Osteocyte (in vitro differentiated cells): ENCODE data around the gene HOXA3. TPM values are rescaled to one million over a fixed set of nuclear protein-coding genes. Genes with fewer than 3 reads are reported as not detected.

ENCODE experiments used
- DNase-seq: peaks from one replicate; pipeline ENCODE4 v3.0.0; 2021; ENCODE audit warnings: mixed read lengths; ENCODE audit not compliant: unreplicated experiment; ENCODE audit errors: extremely low spot score
- H3K27ac Mint-ChIP-seq: one replicate; pipeline ENCODE4 v1.8.0; 2021; ENCODE audit warnings: mild to moderate bottlenecking, mixed read lengths; ENCODE audit not compliant: unreplicated experiment
- H3K27me3 Mint-ChIP-seq: one replicate; pipeline ENCODE4 v1.8.0; 2021; ENCODE audit warnings: mixed read lengths; ENCODE audit not compliant: unreplicated experiment
- H3K36me3 Mint-ChIP-seq: one replicate; pipeline ENCODE4 v1.8.0; 2021; ENCODE audit warnings: mixed read lengths; ENCODE audit not compliant: unreplicated experiment
- H3K4me1 Mint-ChIP-seq: one replicate; pipeline ENCODE4 v1.8.0; 2021; ENCODE audit warnings: mixed read lengths; ENCODE audit not compliant: unreplicated experiment
- H3K4me3 Mint-ChIP-seq: one replicate; pipeline ENCODE4 v1.8.0; 2021; ENCODE audit warnings: mild to moderate bottlenecking, moderate library complexity, mixed read lengths; ENCODE audit not compliant: unreplicated experiment
- H3K9me3 Mint-ChIP-seq: one replicate; pipeline ENCODE4 v1.8.0; 2021; ENCODE audit warnings: mixed read lengths; ENCODE audit not compliant: unreplicated experiment
- total RNA-seq: library from RNA; stranded (reverse); gene quantifications from 2 replicates; pipeline ENCODE4 v1.2.1, GENCODE V29; 2021
- TF ChIP-seq, protein P1 (sequence below): fragments of 200-600 bp; sonication (generic); IDR thresholded peaks from 2 replicates; pipeline ENCODE4 v1.5.0; 2021; ENCODE audit warnings: antibody characterized with exemption, mild to moderate bottlenecking, moderate library complexity

Gene HOXA3
- total RNA-seq, 1 donor from 2014 or later: not detected

DNA sequence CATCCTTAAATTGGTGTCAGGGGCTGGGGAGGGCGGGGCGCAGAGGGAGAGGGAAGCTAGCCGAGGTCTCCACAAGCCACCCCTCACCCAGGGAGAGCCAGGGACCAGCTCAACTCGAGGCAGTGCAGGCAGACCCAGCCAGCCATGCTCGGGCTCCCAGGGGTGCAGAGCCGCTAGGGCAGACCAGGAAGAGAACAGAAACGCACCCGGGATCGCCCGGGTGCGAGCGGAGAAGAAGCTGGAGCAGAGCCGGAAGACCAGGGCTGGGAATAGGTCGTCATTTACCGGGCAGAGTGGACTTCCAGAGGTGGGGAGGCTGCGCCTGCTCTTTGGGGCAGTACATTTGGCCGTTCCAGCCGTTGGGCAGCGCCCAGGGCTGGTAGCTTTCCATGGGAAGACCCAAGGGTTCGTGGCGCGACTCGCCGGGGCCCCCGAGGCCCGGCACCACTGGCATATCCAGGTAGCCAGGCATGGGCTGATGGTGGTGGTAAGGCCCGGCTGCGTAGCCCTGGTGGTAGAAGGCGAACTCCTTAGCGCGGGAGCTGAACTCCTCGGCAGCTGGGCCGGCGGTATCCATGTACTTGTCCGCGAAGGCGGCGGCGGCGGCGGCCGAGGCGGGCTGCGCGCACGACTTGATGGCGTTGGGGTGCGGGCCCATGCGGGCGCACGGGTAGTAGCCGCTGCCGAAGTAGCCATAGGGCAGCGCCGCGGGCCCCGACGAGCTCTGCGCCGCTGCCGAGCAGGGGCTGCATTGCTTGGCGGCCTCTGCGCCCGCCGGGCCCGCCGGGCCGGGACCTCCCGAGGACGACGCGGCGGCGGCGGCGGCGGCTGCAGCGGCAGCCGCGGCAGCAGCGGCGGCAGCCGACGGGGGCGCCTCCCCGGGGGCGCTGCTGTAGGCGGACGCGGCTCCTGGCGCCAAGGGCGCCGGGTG lies 46.8 kb upstream of the HOXA3 start:
- H3K36me3 Mint-ChIP-seq: peaks cover 4% of the 10 kb centered on the region
- H3K27me3 Mint-ChIP-seq: peaks cover 86% of the 10 kb centered on the region
- peak; percentile 84 for DNase-seq
- TF ChIP-seq, protein P1, sequence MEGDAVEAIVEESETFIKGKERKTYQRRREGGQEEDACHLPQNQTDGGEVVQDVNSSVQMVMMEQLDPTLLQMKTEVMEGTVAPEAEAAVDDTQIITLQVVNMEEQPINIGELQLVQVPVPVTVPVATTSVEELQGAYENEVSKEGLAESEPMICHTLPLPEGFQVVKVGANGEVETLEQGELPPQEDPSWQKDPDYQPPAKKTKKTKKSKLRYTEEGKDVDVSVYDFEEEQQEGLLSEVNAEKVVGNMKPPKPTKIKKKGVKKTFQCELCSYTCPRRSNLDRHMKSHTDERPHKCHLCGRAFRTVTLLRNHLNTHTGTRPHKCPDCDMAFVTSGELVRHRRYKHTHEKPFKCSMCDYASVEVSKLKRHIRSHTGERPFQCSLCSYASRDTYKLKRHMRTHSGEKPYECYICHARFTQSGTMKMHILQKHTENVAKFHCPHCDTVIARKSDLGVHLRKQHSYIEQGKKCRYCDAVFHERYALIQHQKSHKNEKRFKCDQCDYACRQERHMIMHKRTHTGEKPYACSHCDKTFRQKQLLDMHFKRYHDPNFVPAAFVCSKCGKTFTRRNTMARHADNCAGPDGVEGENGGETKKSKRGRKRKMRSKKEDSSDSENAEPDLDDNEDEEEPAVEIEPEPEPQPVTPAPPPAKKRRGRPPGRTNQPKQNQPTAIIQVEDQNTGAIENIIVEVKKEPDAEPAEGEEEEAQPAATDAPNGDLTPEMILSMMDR: no peak
- H3K27ac Mint-ChIP-seq: no peak overlapping the region
- peak overlapping the region; percentile 62 for H3K4me3 Mint-ChIP-seq
- no peaks in the 10 kb centered on the region for H3K9me3 Mint-ChIP-seq
- H3K4me1 Mint-ChIP-seq: peaks cover 30% of the 10 kb centered on the region

DNA sequence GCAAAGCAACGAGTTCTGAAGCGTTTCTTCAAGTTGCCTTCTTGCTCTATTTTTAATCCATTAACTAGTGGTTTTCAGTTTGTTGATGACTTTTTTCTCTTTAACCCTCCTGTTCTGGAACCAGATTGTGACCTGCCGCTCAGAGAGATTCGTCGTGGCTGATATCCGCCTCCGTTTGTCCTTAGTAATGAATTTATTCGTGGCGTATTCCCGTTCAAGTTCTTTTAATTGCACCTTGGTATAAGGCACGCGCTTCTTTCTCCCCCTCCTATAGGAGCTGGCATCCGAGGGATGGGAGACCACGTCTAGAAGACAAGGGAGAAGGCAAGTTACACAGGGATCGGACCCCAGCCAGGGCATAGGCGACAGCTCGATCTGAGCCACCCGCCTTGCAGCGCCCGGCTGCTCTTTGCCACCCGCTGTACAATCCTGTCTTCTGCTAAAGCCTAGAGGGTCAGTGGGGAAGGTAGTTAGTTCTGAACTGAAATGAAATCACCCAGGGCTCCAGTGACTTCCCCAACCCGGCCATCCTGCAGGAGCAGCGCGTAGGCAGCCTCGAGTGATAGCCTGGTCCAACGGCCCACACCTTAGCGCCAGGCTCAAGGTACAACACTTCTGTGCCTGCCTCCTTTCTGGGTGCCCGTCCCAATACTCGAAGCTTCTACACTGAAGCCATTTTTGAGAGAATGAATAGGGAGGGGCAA lies 45.9 kb upstream of the HOXA3 start:
- Mint-ChIP-seq H3K9me3 (no peaks in the 10 kb centered on the region), H3K27ac (no peak overlapping the region), H3K36me3 (peaks cover 2% of the 10 kb centered on the region), H3K4me3 (no peak overlapping the region), H3K27me3 (peaks cover 86% of the 10 kb centered on the region), H3K4me1 (peaks cover 30% of the 10 kb centered on the region)
- DNase-seq: no peak
- TF ChIP-seq, protein P1: no peak

DNA sequence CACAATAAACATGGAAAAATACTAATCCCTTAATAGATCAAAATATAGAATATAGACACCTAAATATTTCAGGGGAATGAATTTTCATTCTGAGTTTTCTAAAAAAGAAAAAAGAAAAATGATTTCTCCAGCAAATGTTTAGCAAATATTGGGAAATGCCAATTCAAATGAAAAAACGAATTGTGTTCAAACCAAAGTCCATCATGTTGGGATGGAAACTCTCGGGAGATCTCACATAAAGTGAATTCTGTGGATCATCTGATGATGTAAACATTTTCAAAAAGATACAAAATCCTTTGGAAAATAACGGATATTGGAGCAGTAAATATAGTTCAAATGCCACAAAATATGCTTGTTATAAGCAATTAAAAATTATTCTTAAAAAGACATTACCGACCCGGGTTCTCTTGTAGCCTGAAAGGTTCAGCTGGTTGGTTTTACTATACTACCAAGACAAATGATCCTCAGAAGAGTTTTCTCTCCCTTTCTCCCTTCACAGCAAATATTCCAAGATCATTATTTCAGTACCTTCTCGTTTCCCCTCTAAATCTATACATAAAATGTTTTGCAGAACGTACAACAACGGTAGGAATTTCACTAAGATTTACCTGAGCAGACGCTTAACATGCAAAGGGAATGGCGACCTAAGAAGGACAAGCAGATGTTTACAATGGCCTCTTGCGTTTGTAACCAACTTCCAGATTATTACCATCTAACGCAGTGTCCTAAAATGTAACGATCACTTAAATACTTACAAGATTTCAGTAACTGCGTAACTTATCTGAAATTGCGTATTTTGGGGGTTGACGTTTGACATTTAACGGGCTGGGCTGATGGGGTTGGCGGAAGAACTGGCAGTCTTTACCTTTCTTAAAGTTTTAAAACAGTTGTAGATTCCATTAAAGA lies 45.0 kb upstream of the HOXA3 start:
- no peaks in the 10 kb centered on the region for H3K9me3 Mint-ChIP-seq
- no peak overlapping the region for H3K4me3 Mint-ChIP-seq
- H3K27ac Mint-ChIP-seq: no peak overlapping the region
- TF ChIP-seq, protein P1: no peak
- H3K36me3 Mint-ChIP-seq: peaks cover 2% of the 10 kb centered on the region
- DNase-seq: no peak
- peaks cover 83% of the 10 kb centered on the region for H3K27me3 Mint-ChIP-seq
- peaks cover 33% of the 10 kb centered on the region for H3K4me1 Mint-ChIP-seq

DNA sequence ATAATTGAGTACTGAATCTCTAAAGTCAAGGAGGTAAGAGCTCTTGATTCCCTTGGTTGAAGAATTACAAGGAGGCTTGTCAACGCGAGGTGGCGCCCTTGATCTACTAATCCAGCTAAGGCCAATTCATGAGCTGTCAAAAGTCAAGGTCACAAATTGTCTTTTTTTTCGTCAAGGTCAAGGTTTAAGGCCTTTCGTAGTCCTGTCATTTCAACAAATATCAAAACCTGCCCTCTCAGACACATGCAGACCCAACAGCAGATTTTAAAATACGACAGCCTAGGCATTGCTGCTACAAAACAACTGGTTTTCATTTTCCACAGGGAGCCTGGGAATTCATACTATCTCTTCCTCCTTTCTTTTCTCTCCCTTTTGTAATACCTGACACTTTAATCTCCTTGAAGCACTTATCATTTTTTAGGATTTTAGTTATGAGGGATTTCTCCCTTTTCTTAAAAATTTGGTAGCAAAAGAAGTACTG lies 43.9 kb upstream of the HOXA3 start:
- no peak overlapping the region for H3K4me3 Mint-ChIP-seq
- peaks cover 2% of the 10 kb centered on the region for H3K36me3 Mint-ChIP-seq
- DNase-seq: no peak
- no peaks in the 10 kb centered on the region for H3K9me3 Mint-ChIP-seq
- TF ChIP-seq, protein P1: peak; percentile 88
- H3K27ac Mint-ChIP-seq: no peak overlapping the region
- H3K27me3 Mint-ChIP-seq: peaks cover 82% of the 10 kb centered on the region
- H3K4me1 Mint-ChIP-seq: peaks cover 34% of the 10 kb centered on the region
